Cerebellar cortex (tissue), 1 donor: ENCODE data around the gene KISS1.

Source experiments
- DNase-seq: peaks from one replicate; pipeline ENCODE4 v3.0.0-alpha.2; 2015; ENCODE audit warnings: low spot score

KISS1 gene

GRCh38 chr1:204191456-204191855, 4.8 kb downstream of the KISS1 start:
- peak; percentile 21 for DNase-seq

DNA sequence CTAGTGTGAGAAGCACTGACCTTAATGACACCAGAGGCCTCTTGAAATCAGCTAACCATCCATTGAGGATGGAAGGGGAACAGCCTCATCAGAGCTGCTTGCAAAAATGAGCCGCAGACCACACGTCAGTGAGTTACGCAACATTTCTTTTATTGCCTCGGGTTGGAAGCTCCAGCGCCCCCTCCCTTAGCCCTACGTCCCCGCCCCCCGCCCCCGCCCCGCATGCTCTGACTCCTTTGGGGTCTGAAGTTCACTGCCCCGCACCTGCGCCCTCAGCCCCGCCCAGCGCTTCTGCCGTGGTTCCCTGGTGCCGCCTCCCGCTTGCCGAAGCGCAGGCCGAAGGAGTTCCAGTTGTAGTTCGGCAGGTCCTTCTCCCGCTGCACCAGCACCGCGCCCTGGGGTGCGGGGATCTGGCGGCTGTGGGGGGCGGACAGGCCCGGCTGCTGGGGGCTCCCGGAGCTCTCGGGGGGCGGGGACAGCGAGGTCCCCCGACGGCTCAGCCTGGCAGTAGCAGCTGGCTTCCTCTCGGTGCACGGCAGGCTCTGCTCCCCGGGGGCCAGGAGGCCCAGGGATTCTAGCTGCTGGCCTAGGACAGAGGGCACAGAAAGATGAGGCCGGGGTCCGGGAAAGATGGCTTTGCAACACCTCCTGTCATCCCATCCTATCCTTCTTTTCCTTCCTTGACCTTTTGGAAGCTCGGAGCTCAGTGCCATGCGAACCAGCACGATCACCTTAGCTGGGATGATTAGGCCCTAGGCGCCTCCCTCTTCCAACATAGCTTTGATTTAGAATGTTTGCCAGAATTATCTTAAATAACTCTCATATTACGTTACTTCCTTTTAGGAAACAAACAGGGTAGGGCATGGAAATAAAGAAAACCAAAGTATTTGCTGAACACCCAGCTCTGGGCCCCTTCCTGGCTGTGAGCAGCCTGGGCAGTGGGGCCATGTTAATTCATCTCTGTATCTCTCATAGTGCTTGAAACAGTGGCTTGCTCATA, 5.8 kb downstream of the KISS1 start:
- no peak for DNase-seq

- no peak for DNase-seq
These were observed 7.2 kb downstream of the KISS1 start for GRCh38 chr1:204188959-204189639.

GRCh38 chr1:204186597-204186996, 9.7 kb downstream of the KISS1 start:
- DNase-seq = no peak

DNA sequence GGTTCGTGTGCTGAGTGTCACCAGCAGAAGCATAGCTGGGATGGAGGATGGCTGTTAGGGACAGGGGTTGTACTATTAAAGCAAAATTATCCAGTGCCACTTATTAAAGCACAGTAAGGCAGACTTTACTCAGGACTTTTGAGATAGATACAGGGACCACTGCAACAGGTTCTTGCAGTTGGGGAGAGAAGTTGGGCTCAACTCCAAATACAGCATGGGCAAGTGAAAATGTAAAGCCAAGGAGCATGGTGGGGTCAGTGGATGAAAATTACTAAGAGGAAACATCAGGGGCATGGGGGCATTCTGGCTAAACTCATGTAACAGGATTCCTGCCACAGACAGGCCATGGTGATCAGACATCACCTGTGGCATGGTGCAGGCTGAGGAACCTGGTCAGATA, 15.2 kb downstream of the KISS1 start:
- DNase-seq = no peak

DNA sequence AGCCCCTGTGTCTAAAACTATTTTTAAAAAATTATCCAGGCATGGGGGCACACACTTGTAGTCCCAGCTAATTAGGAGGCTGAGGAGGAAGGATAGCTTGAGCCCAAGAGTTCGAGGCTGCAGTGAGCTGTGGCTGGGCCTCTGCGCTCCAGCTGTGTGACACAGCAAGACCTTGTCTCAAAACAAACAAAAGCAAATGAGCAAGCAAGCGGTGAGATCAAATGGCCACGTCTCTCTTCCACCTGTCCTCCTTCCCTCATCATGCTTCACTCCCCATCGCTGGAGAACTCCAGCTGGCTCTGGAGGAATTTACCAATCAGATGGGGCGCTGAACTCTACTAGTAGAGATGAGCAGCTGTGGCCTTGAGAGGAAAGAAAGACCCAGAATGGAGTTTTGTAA, 16.2 kb downstream of the KISS1 start:
- DNase-seq = no peak

GRCh38 chr1:204178487-204179281, 17.6 kb downstream of the KISS1 start:
- DNase-seq = no peak

DNA sequence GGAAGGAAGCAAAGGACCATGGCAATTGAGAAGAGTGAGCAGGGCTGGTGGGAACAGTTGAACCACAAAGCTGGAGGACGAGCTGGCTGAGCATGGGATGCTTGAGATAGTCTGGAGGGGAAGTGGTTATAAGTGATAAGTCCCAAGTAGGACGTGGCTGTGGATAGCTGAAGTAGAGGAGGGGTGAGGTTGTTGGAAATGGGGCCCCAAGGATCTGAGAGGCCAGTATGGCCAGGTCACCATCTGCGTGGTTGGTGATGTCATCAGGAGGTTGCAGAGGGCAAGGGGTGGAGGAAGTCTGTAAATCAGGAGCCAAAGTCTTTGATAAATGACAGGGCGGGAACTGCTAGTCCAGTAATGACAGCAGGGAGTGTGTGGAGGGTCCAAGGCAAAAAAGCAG, 19.2 kb downstream of the KISS1 start:
- DNase-seq = no peak

DNA sequence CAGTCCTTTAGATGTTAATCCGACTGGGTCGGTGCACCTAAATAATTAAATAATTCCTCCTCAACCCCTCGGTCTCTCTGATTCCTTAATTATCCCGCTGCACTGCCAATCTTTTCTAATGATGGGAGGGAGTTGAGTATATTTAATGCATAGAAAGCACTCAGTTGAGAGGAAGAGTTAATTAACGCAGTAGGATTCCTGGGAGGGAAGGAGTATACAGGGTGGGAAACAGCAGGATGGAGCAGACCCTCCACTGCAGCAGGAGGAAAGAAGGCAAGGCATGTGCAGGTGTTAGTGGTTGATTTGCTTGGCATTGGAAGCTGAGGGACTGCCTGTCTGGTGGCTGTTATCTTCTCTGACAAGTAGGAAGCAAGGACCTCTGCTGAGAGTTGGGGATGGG, 20.2 kb downstream of the KISS1 start:
- DNase-seq = no peak

DNA sequence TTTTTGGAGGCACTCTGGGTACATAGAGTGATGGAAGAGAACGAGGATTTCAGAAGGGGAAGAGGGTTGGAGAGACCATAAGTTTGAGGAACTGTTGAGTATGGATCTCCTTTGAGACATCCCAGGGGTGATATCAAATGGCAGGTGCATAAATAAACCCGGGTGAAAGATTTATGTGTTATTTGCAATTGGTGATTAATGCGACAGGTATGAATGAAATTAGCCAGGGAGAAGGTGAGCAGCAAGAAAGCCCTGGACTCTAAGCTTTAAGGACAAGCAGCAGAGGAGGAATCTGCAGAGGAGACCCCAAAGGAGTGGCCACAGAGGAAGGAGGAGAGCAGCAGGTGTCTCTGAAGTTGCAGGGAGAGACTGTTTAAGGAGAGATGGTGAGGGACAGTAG, 21.3 kb downstream of the KISS1 start:
- no peak for DNase-seq

DNA sequence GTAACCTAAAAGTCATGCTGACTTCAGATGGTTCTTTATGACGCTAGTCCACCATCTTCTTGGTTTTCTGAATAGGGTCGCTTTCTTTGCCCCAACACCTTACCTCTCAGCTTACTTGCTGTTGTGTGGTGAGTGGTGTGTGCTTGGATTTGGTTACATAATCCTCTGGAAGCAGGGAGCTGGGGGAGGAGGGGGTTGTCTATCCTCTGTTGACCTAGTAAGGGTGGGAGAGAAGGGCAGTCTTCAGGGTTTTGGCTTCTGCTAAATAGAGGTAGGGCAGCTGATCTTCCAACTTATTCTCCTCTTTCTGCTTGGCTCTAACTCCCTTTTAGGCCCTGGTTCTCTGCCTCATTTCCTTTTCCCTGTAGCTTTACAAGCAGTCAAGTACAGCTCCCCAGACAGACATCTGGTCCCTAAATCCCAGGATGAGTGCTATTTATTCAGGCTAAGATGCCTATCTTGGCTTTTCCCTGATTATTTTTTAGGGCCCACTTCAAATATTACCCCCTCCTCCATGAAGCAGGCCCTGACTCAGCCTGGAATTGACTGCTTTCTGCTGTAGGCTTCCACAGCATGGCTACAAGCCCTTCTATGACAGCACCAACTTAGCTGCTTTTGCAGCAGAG, 23.8 kb downstream of the KISS1 start:
- no peak for DNase-seq

DNA sequence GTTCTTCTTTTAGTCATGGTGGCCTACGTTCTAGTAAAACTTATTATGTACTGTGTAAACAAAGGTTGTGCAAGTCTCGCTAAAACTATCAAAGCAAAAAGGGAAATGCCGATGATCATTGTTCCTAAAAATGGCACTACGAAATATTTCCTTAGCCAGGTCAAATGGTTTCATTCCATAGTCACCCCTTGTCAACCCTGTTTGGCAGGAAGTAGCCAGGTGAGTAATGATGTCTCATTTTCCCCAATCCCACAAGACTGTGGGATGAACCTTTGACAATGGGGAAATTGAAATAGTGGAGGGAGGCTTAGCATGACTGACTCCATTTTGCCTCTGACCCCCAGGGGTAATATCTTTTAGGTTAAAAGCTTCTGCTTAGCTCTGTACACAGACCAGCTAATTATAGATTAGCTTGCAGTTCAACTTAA, 24.5 kb downstream of the KISS1 start:
- DNase-seq = no peak

GRCh38 chr1:204170494-204171155, 25.7 kb downstream of the KISS1 start:
- DNase-seq = no peak

GRCh38 chr1:204169858-204170257, 26.4 kb downstream of the KISS1 start:
- DNase-seq = no peak

DNA sequence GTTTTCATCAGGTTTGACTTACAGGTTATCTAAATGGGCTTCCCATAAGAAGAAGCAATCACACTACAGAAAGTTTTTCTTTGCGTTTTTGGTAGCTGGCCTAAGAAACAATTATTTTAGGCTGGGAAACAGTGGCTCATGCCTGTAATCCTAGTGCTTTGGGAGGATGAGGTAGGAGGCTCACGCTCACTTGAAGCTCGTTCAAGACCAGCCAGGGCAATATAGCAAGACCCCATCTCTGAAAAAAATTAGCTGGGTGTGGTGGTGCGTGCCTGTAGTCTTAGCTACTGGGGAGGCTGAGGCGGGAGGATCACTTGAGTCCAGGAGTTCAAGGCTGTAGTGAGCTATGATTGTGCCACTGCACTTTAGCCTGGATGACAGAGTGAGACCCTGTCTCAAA, 28.6 kb downstream of the KISS1 start:
- no peak for DNase-seq

DNA sequence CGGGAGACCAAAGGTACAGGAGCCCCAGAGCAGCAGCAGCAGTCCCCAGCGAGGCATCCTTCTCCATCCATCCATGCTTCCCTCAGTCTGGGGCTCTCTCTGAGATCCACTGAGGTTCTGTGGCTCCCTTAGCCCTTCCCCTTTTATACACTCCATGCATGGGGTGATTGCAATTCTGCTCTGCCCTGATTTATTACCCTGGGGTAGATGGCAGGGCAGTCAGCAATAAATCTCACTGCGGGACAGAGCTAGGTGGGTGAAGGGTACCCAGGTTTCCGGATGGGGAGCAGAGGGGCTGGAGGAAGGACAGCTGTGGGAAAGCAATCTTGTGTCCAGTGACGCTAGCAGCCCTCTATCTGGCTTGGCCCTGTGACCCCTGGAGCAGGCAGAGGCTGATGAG, 30.1 kb downstream of the KISS1 start, which contains the start of gene REN:
Gene REN, minus strand, starts transcription at position 119 of the 400 bp plus-strand sequence. Its CDS starts 44 bp downstream, at position 75.
- DNase-seq = no peak

DNA sequence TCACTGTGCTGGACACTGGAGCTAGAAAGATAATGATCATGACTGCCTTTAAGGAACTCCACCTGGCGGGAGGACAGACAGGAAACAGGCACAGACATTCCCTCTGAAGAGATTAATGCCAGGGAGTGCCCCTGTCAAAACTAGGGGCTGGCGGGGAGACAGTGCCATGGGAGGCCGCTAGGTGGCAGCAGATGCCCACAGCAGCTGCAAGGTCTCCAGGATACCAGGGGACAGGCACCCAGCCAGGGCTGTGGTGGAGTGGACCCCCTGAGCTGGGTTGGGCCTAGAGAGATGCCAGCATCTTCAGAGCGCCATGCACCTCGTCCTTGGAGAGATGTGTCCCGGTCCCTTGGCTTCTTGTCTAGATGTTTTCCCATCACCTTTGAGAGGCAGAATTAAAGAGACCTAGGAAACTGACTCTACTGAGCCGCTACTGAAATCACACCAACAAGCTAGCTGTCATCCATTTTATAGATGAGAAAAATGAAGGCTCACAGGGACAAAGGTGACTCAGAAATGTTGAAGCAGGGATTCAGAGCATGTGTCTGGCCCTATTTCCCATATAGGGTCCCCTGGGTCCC, 33.7 kb downstream of the KISS1 start:
- peak; percentile 76 for DNase-seq

DNA sequence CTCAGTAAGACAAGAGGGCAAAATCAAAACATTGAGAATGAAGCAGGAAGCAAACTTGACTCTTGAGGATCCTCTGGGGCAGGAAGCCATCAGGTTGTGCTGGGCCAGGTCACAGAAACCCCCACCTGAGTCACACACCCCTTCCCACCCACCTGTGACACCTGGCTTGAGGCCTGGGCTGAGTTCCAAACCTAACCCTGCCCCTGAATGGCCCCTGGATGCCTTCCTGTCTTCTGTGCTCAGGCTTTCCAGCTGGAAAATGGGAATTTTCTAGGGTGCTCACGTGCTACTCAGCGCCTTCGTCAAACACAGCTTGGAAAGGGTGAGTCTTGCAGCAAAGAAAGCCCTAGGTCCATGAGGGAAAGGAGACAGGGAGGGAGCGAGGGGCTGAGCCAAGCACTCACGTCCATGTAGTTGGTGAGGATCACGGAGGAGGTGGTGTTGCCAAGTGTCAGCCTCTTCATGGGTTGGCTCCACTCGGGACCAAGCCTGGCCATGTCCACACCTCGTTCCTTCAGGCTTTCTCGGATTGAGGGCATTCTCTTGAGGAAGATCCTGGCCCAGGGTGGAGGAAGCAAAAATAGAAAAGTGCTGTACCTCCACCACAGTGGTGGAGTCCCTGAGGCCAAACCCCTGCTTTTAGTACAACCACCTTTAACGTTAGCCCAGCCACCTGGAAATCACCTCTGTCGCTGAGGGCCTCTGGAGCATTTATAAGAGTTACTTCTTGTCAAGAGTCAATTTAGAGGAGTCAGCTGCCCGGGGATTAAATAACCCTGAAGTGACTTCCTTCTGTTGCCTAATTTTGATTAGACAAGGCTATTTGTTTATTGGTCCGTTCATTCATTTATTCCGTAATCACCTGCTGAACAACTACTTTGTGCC, 34.4 kb downstream of the KISS1 start:
- DNase-seq = no peak

- DNase-seq = no peak
These were observed 38.3 kb downstream of the KISS1 start for GRCh38 chr1:204157962-204158361.

- no peak for DNase-seq
These were observed 40.4 kb downstream of the KISS1 start for GRCh38 chr1:204155881-204156280.
